HG02938 (cell line): ENCODE results near the gene TENM4.
"Not testable (repeated sequence)": the region's sequence is repeated elsewhere in the genome, so short reads cannot be mapped to it uniquely, and the experiment has no call there.

Experiments
- ATAC-seq: cut with Tn5 transposase; IDR thresholded peaks from one replicate; pipeline ENCODE4 v1.9.1; 2021; ENCODE audit warnings: mild to moderate bottlenecking, moderate library complexity; ENCODE audit not compliant: unreplicated experiment

TENM4 gene

DNA sequence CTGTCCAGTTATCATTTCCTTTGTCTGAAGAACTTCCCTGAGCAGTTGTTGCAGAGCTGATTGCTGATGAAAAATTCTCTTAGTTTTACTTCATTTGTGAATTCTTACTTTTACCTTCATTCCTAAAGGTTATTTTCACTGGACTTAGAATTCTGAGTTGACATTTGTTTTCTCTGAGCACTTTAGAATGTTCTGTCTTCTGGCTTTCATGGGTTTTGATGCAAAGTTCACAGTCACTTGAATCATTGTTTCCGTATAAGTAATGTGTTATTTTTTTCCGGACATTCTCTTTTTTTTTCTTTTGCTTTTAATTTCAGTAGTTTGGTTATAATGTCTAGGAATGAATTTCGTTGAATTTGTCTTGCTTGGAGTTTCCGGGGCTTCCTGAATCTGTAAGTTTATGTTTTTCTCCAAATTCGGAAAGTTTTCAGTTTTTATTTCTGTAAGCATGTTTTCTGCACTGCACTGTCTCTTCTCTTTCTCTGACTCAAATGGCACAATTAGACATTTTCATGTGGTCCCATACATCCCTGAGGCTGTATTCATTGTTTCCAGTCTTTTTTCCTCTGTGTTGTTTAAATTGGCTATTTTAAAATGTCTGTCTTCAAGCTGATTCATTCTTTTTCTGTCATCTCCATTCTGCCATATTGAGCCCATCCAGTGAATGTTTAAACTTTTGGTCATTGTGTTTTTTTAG lies 797.7 kb downstream of the TENM4 start:
- no peak for ATAC-seq

DNA sequence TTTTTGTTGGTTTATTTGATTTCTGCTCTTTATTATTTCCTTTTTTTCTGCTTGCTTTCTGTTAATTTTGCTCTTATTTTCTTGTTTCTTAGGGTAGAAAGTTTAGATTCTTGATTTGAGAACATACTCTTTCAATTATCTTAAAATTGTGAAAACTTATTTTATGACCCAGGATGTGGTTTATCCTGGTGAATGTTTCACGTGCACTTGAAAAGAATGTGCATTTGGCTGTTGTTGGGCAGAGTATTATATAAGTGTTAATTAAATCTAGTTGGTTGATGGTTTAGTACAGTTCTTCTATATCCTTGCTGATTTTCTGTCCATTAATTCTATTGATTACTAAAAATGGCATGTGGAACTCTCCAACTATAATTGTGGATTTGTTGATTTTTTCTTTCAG lies 799.3 kb downstream of the TENM4 start:
- ATAC-seq: no peak

DNA sequence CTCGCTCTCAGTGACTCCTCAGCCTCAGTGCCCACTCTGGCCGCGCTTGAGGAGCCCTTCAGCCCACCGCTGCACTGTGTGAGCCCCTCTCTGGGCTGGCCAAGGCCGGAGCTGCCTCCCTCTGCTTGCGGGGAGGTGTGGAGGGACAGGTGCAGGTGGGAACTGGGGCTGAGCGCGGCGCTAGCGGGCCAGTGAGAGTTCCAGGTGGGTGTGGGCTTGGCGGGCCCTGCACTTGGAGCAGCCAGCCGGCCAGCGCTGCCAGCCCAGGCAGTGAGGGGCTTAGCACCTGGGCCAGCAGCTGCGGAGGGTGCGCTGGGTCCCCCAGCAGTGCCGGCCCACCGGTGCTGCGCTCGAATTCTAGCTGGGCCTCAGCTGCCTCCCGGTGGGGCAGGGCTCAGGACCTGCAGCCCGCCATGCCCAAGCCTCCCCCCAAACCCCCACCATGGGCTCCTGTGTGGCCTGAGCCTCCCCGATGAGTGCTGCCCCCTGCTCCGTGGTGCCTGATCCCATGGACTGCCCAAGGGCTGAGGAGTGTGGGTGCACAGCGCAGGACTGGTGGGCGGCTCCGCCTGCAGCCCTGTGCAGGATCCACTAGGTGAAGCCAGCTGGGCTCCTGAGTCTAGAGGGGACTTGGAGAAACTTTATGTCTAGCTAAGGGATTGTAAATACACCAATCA lies 802.0 kb downstream of the TENM4 start:
- no peak for ATAC-seq

DNA sequence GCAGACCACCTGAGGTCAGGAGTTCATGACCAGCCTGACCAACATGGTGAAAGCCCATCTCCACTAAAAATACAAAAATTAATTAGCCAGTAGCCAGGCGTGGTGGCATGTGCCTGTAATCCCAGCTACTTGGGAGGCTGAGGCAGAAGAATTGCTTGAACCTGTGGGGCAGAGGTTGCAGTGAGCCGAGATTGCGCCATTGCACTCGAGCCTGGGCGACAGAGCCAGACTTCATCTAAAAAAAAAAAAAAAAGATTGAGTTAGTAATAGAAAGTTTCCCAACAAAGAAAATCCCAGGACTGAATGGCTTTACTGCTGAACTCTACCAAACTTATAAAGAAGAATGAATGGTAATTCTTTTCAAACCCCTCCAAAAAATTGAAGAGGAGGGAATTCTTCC lies 803.3 kb downstream of the TENM4 start:
- ATAC-seq: not testable (repeated sequence)

DNA sequence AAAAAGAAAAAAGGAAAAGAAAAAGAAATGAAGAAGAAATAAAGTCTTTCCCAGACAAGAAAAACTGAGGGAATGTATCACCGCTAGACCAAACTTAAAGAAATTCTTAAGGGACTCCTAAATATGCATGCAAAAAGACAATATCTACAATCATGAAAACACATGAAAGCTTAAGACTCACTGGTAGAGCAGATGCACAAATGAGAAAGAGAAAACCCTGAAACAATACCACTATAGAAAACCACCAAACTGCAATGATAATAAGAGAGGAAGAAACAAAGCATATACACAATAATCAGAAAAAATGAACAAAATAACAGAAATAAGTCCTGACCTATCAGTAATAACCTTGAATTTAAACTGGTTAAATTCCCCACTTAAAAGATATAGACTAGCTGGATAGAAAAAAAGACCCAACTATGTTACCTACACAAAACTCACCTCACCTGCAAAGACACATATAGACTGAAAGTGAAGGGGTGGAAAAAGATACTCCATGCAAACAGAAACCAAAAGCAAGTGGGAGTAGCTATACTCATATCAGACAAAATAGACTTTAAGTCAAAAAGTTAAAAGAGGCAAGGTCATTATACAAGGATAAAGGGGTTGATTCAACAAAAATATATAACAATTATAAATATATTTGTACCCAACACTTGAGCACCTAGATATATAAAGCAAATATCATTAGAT lies 804.9 kb downstream of the TENM4 start:
- no peak for ATAC-seq

DNA sequence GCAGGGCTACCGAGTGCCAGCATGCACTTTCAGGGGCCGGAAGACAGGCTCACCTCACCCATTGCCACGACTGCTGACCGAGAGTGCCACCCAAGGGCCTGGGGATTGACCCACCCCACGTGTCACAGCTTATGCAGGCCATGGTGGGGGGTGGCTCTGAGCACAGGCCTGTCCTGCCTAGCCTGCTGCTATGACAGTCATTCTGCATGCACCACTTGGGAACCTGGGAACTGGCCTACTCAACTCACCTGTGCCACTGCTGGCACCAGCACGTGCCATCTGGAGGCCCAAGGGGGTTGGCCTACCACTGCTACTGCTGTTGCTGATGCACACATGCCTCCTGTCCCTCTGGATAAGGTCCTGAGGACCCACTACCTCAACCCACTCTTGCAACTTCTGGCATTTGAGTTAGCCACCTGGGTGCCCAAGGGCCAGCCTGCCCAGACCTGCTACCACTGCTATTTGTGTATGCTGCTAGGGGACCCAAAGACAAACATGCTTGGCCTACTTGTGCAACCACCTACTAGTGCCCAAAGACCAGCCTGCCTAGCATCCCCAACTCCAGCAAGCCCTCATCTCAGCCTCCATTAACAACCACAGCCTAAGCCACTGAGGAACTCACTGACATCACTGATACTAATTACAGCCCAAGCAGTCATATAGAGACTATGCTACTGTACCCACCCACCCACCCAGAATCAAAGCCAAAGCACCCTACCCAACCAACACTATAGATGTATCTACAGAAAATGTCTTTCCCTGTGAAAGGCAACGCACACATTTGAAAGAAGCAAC lies 807.1 kb downstream of the TENM4 start:
- ATAC-seq: no peak

DNA sequence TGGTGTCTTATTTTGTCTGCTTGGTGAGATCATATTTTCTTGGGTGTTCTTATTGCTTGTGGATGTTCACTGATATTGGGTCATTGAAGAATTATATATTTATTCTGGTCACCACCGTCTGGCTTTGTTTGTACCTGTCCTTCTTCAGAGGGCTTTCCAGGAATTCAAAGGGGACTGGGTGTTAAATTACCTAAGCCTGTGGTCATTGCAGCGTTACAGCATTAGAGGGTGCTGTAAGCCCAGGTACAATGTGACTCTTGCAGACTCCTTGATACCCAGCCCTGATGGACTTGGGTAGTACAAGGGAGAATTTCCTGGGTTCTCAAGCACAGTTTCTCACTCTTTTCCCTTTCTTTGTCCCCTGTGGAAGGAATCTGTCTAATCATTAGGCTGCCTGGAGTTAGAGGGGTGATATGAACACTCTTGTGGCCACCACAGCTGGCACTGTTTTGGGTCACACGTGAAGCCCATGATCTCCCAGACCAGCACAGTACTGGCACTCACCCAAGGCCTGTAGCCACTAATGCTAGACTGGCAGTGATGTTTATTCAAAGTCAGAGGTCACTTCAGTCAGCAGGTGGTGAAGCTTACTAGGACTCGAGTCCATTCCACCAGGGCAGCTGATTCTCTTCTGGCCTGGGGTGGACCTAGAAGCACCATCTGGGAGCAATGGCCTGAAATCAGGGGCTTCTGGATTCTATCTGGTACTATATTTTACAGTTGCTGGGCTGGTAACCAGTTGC lies 810.1 kb downstream of the TENM4 start:
- ATAC-seq: no peak

DNA sequence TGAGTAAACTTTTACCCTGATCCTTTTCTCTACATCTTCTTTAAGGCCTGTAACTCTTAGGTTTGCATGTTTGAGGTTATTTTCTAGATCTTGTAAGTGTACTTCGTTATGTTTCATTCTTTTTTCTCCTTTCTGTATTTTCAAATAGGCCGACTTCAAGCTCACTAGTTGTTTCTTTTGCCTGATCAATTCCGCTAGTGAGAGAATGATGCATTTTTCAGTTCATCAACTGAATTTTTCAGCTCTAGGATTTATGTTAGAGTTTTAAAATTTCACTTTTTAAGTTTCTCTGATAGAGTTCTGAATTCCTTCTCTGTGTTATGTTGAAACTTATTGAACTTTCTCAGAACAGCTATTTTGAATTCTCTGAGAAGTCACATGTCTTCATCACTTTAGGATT lies 810.7 kb downstream of the TENM4 start:
- no peak for ATAC-seq

DNA sequence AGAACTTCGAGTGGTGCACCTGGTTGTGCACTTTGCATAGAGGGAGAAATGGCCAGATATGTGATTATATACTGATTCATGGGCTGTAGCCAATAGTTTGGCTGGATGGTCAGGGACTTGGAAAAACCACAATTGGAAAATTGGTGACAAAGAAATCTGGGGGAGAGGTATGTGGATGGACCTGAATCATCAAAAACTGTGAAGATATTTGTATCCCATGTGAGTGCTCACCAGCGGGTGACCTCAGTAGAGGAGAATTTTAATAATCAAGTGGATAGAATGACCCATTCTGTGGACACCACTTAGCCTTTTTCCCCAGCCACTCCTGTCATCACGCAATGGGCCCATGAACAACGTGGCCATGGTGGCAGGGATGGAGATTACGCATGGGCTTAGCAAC lies 818.2 kb downstream of the TENM4 start:
- ATAC-seq: no peak

DNA sequence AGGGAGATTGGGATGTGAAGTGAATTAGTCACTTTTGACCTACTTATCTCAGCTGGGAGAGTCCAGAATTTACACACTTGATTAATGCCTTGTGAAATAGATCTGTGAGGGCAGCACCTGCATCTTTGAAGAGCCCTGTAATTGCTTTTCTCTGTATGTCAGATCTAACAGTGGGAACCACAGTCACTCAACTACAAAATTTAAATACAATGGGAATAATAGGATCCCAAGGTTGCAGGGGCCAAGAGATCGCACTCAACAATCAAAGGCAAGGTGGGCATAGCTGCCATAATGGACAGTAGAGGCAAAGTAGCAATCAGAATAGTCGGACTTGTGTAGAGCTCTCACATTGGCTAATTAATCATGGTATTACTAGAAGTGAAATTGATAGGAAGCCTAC lies 820.7 kb downstream of the TENM4 start:
- no peak for ATAC-seq

DNA sequence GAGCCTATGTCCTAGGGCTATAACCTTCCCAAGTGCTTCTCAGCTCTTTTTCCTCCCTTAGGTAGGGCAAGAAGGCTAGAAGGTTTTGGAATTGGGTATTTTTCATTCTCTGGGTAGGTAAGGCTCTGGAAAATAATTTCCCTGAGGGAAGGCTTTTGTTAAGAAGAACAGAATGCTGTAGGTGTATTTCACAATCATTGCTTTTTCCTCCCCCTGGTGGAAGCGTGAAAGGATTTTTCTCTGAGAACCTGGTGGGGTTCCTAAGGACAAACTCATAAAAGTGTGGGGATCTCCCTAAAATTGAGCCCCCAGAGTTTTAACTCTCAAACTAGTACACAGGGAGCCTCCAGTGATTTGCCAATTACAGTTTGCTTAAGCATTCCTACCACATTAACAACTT lies 825.1 kb downstream of the TENM4 start:
- ATAC-seq: no peak

DNA sequence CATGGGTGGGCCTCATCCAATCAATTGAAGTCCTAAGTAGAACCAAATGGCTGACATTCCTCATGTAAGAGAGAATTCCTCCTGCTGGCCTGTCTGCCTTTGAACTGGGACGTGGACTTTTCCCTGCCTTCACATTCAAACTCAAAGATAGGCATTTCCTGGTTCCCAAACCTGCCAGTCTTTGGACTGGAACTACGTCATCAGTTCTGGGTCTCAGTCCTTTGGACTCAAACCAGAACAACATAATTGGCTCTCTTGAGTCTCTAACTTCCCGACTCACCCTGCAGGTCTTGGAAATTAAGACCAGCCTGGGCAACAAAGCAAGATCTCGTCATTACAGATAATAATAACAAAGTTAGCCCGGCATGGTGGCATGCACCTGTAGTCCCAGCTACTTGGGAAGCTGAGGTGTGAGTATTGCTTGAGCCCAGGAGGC lies 827.4 kb downstream of the TENM4 start:
- ATAC-seq: no peak

DNA sequence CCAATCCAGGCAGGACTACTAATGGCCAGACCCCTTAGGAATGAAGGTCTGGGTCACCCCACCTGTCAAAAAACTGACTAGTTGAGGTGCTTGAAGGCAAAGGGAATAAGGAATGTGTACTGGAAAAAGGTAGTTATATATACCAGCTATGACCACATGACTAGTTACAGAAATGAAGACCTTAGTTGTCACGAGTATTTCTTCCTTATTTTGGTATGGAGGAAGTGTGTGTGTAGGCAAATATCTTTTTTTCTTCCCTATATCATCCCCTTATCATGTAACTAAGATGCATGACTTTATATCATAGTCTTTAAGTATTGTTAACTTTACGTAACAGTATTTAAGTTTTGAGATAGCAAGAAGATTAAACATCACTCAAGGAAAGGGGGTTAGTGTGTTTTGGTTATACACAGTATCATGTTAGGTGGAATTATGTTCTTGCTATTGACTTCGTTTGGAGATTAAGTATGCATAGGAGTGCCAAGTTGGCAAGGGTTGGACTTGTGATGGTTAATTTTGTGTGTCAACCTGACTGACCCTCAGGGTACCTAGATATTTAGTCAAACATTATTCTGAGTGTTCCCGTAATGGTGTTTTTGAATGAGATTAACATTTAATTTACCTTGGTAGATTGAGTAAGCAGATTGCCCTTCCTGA lies 828.0 kb downstream of the TENM4 start:
- ATAC-seq: no peak

DNA sequence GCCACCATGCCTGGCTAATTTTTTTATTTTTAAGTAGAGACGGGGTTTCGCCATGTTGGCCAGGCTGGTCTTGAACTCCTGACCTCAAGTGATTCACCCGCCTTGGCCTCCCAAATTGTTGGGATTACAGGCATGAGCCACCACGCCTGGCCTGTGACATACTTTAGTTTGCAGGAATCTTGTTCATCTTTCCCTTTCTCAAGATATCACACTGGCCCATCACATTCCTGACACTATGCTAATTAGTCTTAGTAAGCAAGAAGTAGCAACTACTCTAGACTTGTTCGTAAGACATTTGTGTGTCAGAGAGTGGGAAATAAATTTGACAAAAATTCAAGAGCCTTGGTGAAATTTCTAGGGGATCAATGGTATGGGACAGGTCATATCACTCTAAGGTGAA lies 831.5 kb downstream of the TENM4 start:
- ATAC-seq: not testable (repeated sequence)

DNA sequence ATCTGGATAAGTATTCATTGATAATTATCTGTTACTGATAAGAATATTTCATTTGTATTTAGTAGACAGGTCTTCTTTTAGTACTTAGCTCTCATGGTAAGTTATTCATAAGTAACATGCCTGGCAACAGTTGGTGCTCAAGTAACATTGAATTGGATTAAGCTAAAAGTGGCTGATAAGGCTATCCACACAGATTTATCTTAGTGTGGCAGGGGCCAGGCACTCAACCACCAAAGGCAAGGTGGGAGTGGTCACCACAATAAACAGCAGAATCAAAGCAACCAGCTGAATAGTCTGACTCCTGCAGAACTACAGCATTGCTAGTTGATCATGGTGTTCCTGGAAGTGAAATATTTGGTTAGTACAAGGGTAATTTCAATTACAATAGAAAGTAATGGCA lies 833.1 kb downstream of the TENM4 start:
- no peak for ATAC-seq

DNA sequence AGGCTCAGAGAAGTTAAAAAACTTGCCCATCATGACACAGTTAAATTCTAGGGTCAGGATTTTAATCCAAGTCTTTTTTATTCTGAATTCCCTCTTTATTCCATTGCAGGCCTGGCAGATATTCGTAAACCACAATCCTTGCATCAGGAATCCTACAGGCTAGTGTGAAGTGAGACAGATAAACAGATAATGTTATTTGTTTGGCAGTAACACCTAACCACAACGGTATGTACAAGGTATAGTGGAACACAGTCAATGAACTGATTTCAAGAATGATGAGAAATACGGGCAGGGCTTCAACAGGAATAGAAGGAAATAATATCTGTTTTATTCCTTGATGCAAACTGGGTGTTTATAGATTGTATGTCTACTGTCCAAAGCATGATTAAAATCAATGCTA lies 834.2 kb downstream of the TENM4 start:
- no peak for ATAC-seq

DNA sequence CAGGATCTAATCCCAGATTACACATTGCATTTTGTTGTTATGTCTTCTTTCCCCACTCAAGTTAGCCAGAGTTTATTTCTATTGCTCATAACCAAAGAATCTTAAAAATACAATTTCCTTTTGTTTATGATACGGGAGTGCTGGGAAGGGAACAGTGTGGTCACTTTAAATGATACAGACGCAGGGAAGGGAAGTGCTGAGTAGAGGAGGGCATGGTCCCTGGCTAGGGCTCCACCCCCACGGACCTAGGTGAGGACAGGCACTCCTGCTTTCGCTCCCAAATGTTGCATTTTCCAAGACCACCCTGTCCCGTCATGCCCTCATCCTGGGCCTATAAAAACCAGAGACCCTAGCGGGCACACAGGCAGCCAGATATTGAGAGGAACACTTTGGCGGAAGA lies 835.5 kb downstream of the TENM4 start:
- no peak for ATAC-seq

DNA sequence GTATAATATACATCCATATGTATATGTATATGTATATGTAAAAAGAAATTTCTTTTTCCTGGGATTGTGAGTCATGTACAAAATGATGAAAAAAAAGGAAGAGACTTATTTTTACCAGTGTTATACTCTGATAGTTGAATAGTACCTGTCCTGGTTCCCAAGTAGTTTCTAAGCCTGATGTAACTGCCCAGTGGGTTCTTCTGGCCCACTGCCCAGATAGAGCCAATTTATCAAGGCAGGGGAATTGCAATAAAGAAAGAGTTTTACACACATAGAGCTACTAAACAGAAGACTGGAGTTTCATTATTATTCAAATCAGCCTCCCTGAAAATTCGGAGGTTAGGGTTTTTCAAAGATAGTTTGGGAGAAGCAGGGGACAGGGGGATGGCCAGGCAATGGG lies 837.0 kb downstream of the TENM4 start:
- no peak for ATAC-seq
